ENCODE results near the gene ATRAID. TPM values are rescaled to one million over a fixed set of nuclear protein-coding genes. Genes with fewer than 3 reads are reported as not detected.

The ATRAID gene
- total RNA-seq, 1 experiment from 2014 or later = 97.2 TPM

DNA sequence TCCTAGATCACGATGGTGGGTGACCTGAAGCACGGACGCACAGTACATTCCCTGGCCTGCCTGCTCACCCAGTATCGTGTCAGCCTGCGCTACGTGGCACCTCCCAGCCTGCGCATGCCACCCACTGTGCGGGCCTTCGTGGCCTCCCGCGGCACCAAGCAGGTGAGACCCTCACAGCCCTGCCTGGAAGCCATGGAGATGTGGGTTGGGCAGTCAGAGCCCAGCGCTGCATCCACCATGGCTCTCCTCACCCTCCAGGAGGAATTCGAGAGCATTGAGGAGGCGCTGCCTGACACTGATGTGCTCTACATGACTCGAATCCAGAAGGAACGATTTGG lies 30.7 kb downstream of the ATRAID start (continued):
- TF ChIP-seq AR (CRISPR knock-in tag; IDR thresholded peaks at IDR 0.05) (no peak), FOXJ3 (CRISPR knock-in tag; IDR thresholded peaks at IDR 0.05; ENCODE audit: borderline replicate concordance) (no peak), TCF7 (CRISPR knock-in tag; IDR thresholded peaks at IDR 0.05; ENCODE audit: low read depth) (no peak), ESRRA (CRISPR knock-in tag; IDR thresholded peaks at IDR 0.05; ENCODE audit: borderline replicate concordance) (no peak)
- TF ChIP-seq, protein P1, sequence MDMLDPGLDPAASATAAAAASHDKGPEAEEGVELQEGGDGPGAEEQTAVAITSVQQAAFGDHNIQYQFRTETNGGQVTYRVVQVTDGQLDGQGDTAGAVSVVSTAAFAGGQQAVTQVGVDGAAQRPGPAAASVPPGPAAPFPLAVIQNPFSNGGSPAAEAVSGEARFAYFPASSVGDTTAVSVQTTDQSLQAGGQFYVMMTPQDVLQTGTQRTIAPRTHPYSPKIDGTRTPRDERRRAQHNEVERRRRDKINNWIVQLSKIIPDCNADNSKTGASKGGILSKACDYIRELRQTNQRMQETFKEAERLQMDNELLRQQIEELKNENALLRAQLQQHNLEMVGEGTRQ (CRISPR knock-in tag; IDR thresholded peaks at IDR 0.05) = no peak

GRCh38 chr2:27243391-27244130 lies 31.7 kb downstream of the ATRAID start:
- DNase-seq (ENCODE audit: low spot score) = no peak
- ChIA-PET CTCF (interaction anchor here (1.2 to 1.4 kb wide), 2 partner anchors 13 to 58 kb away, joined by 3 to 4 read pairs; no protein-coding TSS in a partner anchor), POLR2A (no interaction called here)
- Mint-ChIP-seq H3K4me1 (no peaks in the 10 kb centered on the region), H3K27me3 (ENCODE audit: low read depth) (no peaks in the 10 kb centered on the region; the same call in 1 of the 2 replicates), H3K36me3 (peaks cover 56% of the 10 kb centered on the region), H3K27ac (no peak overlapping the region), H3K4me3 (no peak overlapping the region), H3K9me3 (no peaks in the 10 kb centered on the region)
- ATAC-seq = no peak
- TF ChIP-seq KAT7 (CRISPR knock-in tag; IDR thresholded peaks at IDR 0.05; ENCODE audit: borderline replicate concordance) (no peak), PREB (CRISPR knock-in tag; IDR thresholded peaks at IDR 0.05; ENCODE audit: borderline replicate concordance) (no peak), ZNF423 (CRISPR knock-in tag; IDR thresholded peaks at IDR 0.05) (no peak), SMAD4 (CRISPR knock-in tag; IDR thresholded peaks at IDR 0.05) (no peak), TP53 (CRISPR knock-in tag; IDR thresholded peaks at IDR 0.05) (no peak), ZNF512 (CRISPR knock-in tag; IDR thresholded peaks at IDR 0.05; ENCODE audit: borderline replicate concordance) (no peak), GABPB1 (CRISPR knock-in tag; IDR thresholded peaks at IDR 0.05) (no peak), ZNF416 (CRISPR knock-in tag; IDR thresholded peaks at IDR 0.05) (no peak), IRF1 (CRISPR knock-in tag; IDR thresholded peaks at IDR 0.05) (no peak), MYBL2 (CRISPR knock-in tag; IDR thresholded peaks at IDR 0.05) (no peak)
- TF ChIP-seq, protein P2, sequence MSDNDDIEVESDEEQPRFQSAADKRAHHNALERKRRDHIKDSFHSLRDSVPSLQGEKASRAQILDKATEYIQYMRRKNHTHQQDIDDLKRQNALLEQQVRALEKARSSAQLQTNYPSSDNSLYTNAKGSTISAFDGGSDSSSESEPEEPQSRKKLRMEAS (CRISPR knock-in tag; IDR thresholded peaks at IDR 0.05) = no peak
- TF ChIP-seq, protein P3, sequence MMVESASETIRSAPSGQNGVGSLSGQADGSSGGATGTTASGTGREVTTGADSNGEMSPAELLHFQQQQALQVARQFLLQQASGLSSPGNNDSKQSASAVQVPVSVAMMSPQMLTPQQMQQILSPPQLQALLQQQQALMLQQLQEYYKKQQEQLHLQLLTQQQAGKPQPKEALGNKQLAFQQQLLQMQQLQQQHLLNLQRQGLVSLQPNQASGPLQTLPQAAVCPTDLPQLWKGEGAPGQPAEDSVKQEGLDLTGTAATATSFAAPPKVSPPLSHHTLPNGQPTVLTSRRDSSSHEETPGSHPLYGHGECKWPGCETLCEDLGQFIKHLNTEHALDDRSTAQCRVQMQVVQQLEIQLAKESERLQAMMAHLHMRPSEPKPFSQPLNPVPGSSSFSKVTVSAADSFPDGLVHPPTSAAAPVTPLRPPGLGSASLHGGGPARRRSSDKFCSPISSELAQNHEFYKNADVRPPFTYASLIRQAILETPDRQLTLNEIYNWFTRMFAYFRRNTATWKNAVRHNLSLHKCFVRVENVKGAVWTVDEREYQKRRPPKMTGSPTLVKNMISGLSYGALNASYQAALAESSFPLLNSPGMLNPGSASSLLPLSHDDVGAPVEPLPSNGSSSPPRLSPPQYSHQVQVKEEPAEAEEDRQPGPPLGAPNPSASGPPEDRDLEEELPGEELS (CRISPR knock-in tag; IDR thresholded peaks at IDR 0.05) = no peak
- TF ChIP-seq, protein P1 (CRISPR knock-in tag; IDR thresholded peaks at IDR 0.05) = no peak
- TF ChIP-seq, protein P4, sequence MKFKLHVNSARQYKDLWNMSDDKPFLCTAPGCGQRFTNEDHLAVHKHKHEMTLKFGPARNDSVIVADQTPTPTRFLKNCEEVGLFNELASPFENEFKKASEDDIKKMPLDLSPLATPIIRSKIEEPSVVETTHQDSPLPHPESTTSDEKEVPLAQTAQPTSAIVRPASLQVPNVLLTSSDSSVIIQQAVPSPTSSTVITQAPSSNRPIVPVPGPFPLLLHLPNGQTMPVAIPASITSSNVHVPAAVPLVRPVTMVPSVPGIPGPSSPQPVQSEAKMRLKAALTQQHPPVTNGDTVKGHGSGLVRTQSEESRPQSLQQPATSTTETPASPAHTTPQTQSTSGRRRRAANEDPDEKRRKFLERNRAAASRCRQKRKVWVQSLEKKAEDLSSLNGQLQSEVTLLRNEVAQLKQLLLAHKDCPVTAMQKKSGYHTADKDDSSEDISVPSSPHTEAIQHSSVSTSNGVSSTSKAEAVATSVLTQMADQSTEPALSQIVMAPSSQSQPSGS (CRISPR knock-in tag; IDR thresholded peaks at IDR 0.05; ENCODE audit: borderline replicate concordance, low read depth) = no peak
- TF ChIP-seq, protein P5, sequence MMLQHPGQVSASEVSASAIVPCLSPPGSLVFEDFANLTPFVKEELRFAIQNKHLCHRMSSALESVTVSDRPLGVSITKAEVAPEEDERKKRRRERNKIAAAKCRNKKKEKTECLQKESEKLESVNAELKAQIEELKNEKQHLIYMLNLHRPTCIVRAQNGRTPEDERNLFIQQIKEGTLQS (CRISPR knock-in tag; conservative IDR thresholded peaks at IDR 0.05) = no peak
